H1 (cell line): ENCODE results near the gene PEPD. TPM values are rescaled to one million over a fixed set of nuclear protein-coding genes. Genes with fewer than 3 reads are reported as not detected.

Experiments used
- CTCF ChIA-PET: fragments of 300-600 bp; sonication (Branson Sonifier 250); formaldehyde crosslinking; loops from one replicate; lab custom pipeline; 2021; ENCODE audit not compliant: partially characterized antibody; lab: Charles Lee
- POLR2A ChIA-PET: fragments of 300-600 bp; sonication (Branson Sonifier 250); formaldehyde crosslinking; loops from one replicate; lab custom pipeline; 2021; ENCODE audit warnings: inconsistent platforms; ENCODE audit not compliant: partially characterized antibody; lab: Charles Lee
- DNase-seq, 2 experiments: peaks; one replicate each; pipeline versions ENCODE4 v3.0.0 to v3.0.0-alpha.2; 2010 to 2022; ENCODE audit warnings: low spot score in 2 of 2, low read depth in 1 of 2, mixed read lengths in 1 of 2
- FAIRE-seq: peaks from 2 replicates; lab custom pipeline; 2011; peaks lifted over from hg19 to GRCh38; lab: Jason Lieb, UNC
- H2AFZ ChIP-seq: 2 replicates; pipeline ENCODE4 v1.8.1; 2012; ENCODE audit warnings: low read length, inconsistent platforms
- H2AK5ac ChIP-seq: 2 replicates; pipeline ENCODE4 v1.6.1; 2013; ENCODE audit warnings: low read depth, low read length
- H2BK120ac ChIP-seq: replicated peaks from 2 replicates; pipeline ENCODE3; 2013; ENCODE audit warnings: low read depth, low read length, inconsistent platforms
- H2BK12ac ChIP-seq: 2 replicates; pipeline ENCODE4 v1.6.1; 2013; ENCODE audit warnings: low read depth, low read length
- H2BK15ac ChIP-seq: 2 replicates; pipeline ENCODE4 v1.6.1; 2013; ENCODE audit warnings: low read length
- H2BK20ac ChIP-seq: 2 replicates; pipeline ENCODE4 v1.6.1; 2013; ENCODE audit warnings: low read length
- H2BK5ac ChIP-seq: 2 replicates; pipeline ENCODE4 v1.6.1; 2013; ENCODE audit warnings: low read depth, low read length
- H3K14ac ChIP-seq: 2 replicates; pipeline ENCODE4 v1.6.1; 2013; ENCODE audit warnings: inconsistent platforms; ENCODE audit not compliant: insufficient read length
- H3K18ac ChIP-seq: 2 replicates; pipeline ENCODE4 v1.6.1; 2013; ENCODE audit warnings: low read length; ENCODE audit errors: extremely low read depth
- H3K23ac ChIP-seq: 2 replicates; pipeline ENCODE4 v1.6.1; 2013; ENCODE audit warnings: inconsistent platforms; ENCODE audit not compliant: insufficient read length
- H3K23me2 ChIP-seq: 2 replicates; pipeline ENCODE4 v1.6.1; 2013; ENCODE audit warnings: low read depth, low read length
- H3K27ac ChIP-seq: 2 replicates; pipeline ENCODE4 v1.6.1; 2011; ENCODE audit warnings: low read depth, low read length, inconsistent platforms
- H3K27me3 ChIP-seq, 4 experiments: replicated peaks in 1 of 4; 1 replicate in 1 of 4; 2 replicates in 3 of 4; pipeline versions ENCODE4 v1.6.1 to v1.8.1; 2011 to 2013; ENCODE audit warnings: low read length in 3 of 4, mild to moderate bottlenecking in 3 of 4, inconsistent platforms in 2 of 4, mixed read lengths in 2 of 4, moderate library complexity in 1 of 4; ENCODE audit not compliant: control insufficient read depth in 3 of 4, insufficient read depth in 3 of 4; ENCODE audit errors: extremely low read depth in 1 of 4
- H3K36me3 ChIP-seq, 4 experiments: 2 replicates each; pipeline versions ENCODE4 v1.6.1 to v1.8.1; 2011 to 2013; ENCODE audit warnings: mild to moderate bottlenecking in 4 of 4, low read length in 3 of 4, moderate library complexity in 2 of 4, control low read depth in 1 of 4, inconsistent platforms in 1 of 4; ENCODE audit not compliant: insufficient read depth in 4 of 4, control insufficient read depth in 2 of 4
- H3K4ac ChIP-seq: replicated peaks from 2 replicates; pipeline ENCODE3; 2013; ENCODE audit warnings: low read length, low read depth, mixed read lengths, inconsistent platforms; ENCODE audit not compliant: insufficient read length
- H3K4me1 ChIP-seq, 4 experiments: replicated peaks in 1 of 4; 1 replicate in 1 of 4; 2 replicates in 3 of 4; pipeline versions ENCODE4 v1.6.1 to v1.8.1; 2011 to 2013; ENCODE audit warnings: low read length in 3 of 4, inconsistent platforms in 2 of 4, mixed read lengths in 1 of 4; ENCODE audit not compliant: insufficient read depth in 4 of 4, control insufficient read depth in 3 of 4
- H3K4me2 ChIP-seq, 2 experiments: 2 replicates each; pipeline versions ENCODE4 v1.6.1 to v1.8.1; 2011 to 2013; ENCODE audit warnings: low read depth in 2 of 2, low read length in 2 of 2, control low read depth in 1 of 2, inconsistent platforms in 1 of 2, mild to moderate bottlenecking in 1 of 2; ENCODE audit not compliant: insufficient read depth in 1 of 2
- H3K4me3 ChIP-seq, 4 experiments: fragments of 200-600, 300-600 bp in 1 of 4; sonication (generic), shearing (Covaris generic), sonication (Bioruptor Twin) in 1 of 4; 2 replicates each; pipeline versions ENCODE4 v1.5.1 to v1.8.1; 2011 to 2016; ENCODE audit warnings: low read length in 4 of 4, low read depth in 3 of 4, control low read depth in 2 of 4, inconsistent platforms in 2 of 4, mild to moderate bottlenecking in 2 of 4, mixed read lengths in 1 of 4, moderate library complexity in 1 of 4; ENCODE audit not compliant: insufficient read depth in 2 of 4; ENCODE audit errors: extremely low read depth in 1 of 4
- H3K56ac ChIP-seq: replicated peaks from 2 replicates; pipeline ENCODE3; 2013; ENCODE audit warnings: low read depth, mild to moderate bottlenecking, mixed read lengths, low read length, inconsistent platforms; ENCODE audit not compliant: insufficient read length
- H3K79me1 ChIP-seq: 2 replicates; pipeline ENCODE4 v1.6.1; 2013; ENCODE audit warnings: low read depth, low read length, control low read depth
- H3K79me2 ChIP-seq, 2 experiments: 2 replicates each; pipeline versions ENCODE4 v1.6.1 to v1.8.1; 2012 to 2013; ENCODE audit warnings: low read length in 2 of 2, mild to moderate bottlenecking in 2 of 2, inconsistent platforms in 1 of 2; ENCODE audit not compliant: insufficient read depth in 2 of 2, control insufficient read depth in 1 of 2
- H3K9ac ChIP-seq, 4 experiments: replicated peaks in 1 of 4; 1 replicate in 1 of 4; 2 replicates in 3 of 4; pipeline versions ENCODE4 v1.6.1 to v1.8.1; 2011 to 2013; ENCODE audit warnings: low read depth in 3 of 4, low read length in 3 of 4, control low read depth in 2 of 4, mild to moderate bottlenecking in 2 of 4, moderate library complexity in 2 of 4, inconsistent platforms in 1 of 4; ENCODE audit errors: extremely low read depth in 1 of 4
- H3K9me3 ChIP-seq, 2 experiments: 2 replicates each; pipeline versions ENCODE4 v1.6.1 to v1.8.1; 2012 to 2013; ENCODE audit warnings: mild to moderate bottlenecking in 2 of 2, moderate library complexity in 2 of 2, control low read depth in 1 of 2, inconsistent platforms in 1 of 2, low read depth in 1 of 2, low read length in 1 of 2, mixed read lengths in 1 of 2; ENCODE audit not compliant: insufficient read depth in 2 of 2
- H4K20me1 ChIP-seq, 2 experiments: replicated peaks in 1 of 2; 2 replicates each; pipeline versions ENCODE3 to v1.8.1; 2011 to 2013; ENCODE audit warnings: inconsistent platforms in 2 of 2, low read length in 2 of 2, mild to moderate bottlenecking in 1 of 2; ENCODE audit not compliant: insufficient read depth in 2 of 2, control insufficient read depth in 1 of 2
- H4K5ac ChIP-seq: 2 replicates; pipeline ENCODE4 v1.6.1; 2013; ENCODE audit warnings: low read length, low read depth, mixed read lengths, inconsistent platforms; ENCODE audit not compliant: insufficient read length
- H4K8ac ChIP-seq: 2 replicates; pipeline ENCODE4 v1.8.0; 2013; ENCODE audit warnings: mild to moderate bottlenecking, moderate library complexity, low read length, inconsistent platforms; ENCODE audit not compliant: insufficient read depth; ENCODE audit errors: extremely low read depth
- H4K91ac ChIP-seq: replicated peaks from 2 replicates; pipeline ENCODE3; 2013; ENCODE audit warnings: low read length, mixed read lengths, inconsistent platforms; ENCODE audit not compliant: insufficient read length
- BACH1 ChIP-seq: IDR thresholded peaks from 2 replicates; pipeline ENCODE4 v1.6.1; 2012; ENCODE audit warnings: low read length, improper control_type of control experiment
- CBX8 ChIP-seq: fragments of 300-800, 300-1000 bp; sonication (generic); IDR thresholded peaks from 2 replicates; pipeline ENCODE4 v1.7.1; 2016; ENCODE audit warnings: low read depth, low read length, borderline replicate concordance
- FOSL1 ChIP-seq: IDR thresholded peaks from 2 replicates; pipeline ENCODE4 v1.6.1; 2011; ENCODE audit warnings: mild to moderate bottlenecking, low read depth, low read length, moderate library complexity; ENCODE audit not compliant: insufficient read depth
- GABPA ChIP-seq: IDR thresholded peaks from 2 replicates; pipeline ENCODE4 v1.6.1; 2011; ENCODE audit warnings: mild to moderate bottlenecking, low read length, moderate library complexity, borderline replicate concordance; ENCODE audit not compliant: insufficient read depth
- JUND ChIP-seq: IDR thresholded peaks from 2 replicates; pipeline ENCODE4 v1.6.1; 2011; ENCODE audit warnings: mild to moderate bottlenecking, improper control_type of control experiment, low read length
- KDM5A ChIP-seq: fragments of 200-600 bp; IDR thresholded peaks from 2 replicates; pipeline ENCODE4 v1.7.1; 2012; ENCODE audit warnings: mild to moderate bottlenecking, low read length, inconsistent platforms, mixed read lengths
- POU5F1 ChIP-seq: IDR thresholded peaks from 2 replicates; pipeline ENCODE4 v1.6.1; 2011; ENCODE audit warnings: low read depth, mild to moderate bottlenecking, low read length, moderate library complexity
- RXRA ChIP-seq: IDR thresholded peaks from 2 replicates; pipeline ENCODE4 v1.6.1; 2011; ENCODE audit warnings: low read depth, mild to moderate bottlenecking, low read length, moderate library complexity; ENCODE audit not compliant: insufficient read depth
- SIRT6 ChIP-seq: IDR thresholded peaks from one replicate; pipeline ENCODE4 v1.7.1; 2012; ENCODE audit warnings: low read length, inconsistent platforms
- WGBS, 2 experiments: shearing (Covaris generic) in 1 of 2; methylation state at CpG; one replicate each; pipeline versions ENCODE4 v1.1.6 to v1.1.7; 2013 to 2015; ENCODE audit warnings: low lambda C conversion rate in 2 of 2, mixed read lengths in 2 of 2, inconsistent platforms in 1 of 2, low coverage in 1 of 2, missing lambda C conversion rate in 1 of 2; ENCODE audit not compliant: insufficient replicate concordance in 2 of 2, insufficient coverage in 1 of 2, insufficient read length in 1 of 2; ENCODE audit errors: extremely low coverage in 1 of 2, missing lambda C conversion rate in 1 of 2; 5-methylcytosine and 5-hydroxymethylcytosine counted together
- polyA plus RNA-seq, 7 experiments: library from polyadenylated mRNA; depleted of rRNA in 3 of 7; stranded (reverse) in 5 of 7; unstranded in 2 of 7; fragments of >200 nt in 5 of 7; fragments of 200-250 nt in 2 of 7; gene quantifications; 1 replicate in 5 of 7; 2 replicates in 1 of 7; 4 replicates in 1 of 7; pipeline versions ENCODE4 v1.2.1 to v1.2.3, GENCODE V29; 2011 to 2013; ENCODE audit warnings: missing spikeins in 2 of 7, mixed read lengths in 2 of 7
- total RNA-seq: library from RNA; stranded (reverse); fragmentation: NEBNext Ultra II Directional; extraction: Animal tissue kit (Norgen Biotek cat#: 25700); gene quantifications from 2 replicates; pipeline ENCODE4 v1.2.1, GENCODE V29; 2021
- TF ChIP-seq, protein P1 (sequence below): IDR thresholded peaks from 2 replicates; pipeline ENCODE4 v1.6.1; 2012; ENCODE audit warnings: inconsistent platforms

The PEPD gene
- total and polyA plus RNA-seq, 2 of the 8 experiments (the other 6 are each of a cell fraction or from before 2014, with no cell fraction given), result 84.1 to 178 TPM

DNA sequence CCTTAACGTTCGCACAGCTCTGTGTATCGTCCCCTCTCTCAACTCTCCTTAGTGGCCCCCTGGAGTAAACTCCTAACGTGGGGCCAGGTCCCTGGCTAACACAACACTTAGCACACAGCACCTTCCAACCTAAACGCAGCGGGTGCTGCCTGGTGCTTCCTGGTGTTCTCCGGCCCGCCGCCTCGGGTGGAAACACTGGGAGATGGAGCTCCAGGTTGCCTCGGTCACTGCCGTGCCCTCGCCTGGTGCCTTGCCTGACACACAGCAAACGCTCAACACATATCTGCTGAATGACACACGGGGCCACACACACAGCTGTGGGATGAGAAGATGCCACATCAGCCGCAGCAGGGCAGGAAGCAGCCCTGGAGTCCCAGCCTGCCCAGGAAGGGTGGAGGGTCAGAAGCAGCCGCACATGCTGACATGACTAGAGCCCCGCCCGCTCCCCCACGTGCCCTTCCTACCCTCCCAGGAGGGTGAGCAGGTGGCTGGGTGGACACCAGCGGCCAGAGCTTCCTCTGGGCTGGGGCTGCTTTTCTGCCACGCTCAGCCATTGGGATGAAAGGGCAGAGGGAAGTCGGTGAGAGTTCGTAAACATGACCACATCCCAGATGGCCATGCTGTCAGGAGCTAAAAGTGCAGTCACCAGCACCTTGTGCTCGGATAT lies 6.6 kb downstream of the PEPD start:
- no peak for FAIRE-seq

More for the DNA sequence above, 6.6 kb downstream of the PEPD start:
- H3K36me3 ChIP-seq, result no peaks in the 10 kb centered on the region; a peak in 1 of 8 replicates
- H3K4me2 ChIP-seq, result no peak overlapping the region
- H3K4me3 ChIP-seq, result no peak overlapping the region
- H3K9ac ChIP-seq, result no peak overlapping the region
- H2AK5ac ChIP-seq, result no peak overlapping the region
- H3K14ac ChIP-seq, result no peak overlapping the region
- no peak for TF ChIP-seq RXRA
- TF ChIP-seq, protein P1, sequence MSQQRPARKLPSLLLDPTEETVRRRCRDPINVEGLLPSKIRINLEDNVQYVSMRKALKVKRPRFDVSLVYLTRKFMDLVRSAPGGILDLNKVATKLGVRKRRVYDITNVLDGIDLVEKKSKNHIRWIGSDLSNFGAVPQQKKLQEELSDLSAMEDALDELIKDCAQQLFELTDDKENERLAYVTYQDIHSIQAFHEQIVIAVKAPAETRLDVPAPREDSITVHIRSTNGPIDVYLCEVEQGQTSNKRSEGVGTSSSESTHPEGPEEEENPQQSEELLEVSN, result no peak
- TF ChIP-seq SIRT6, result no peak
- no peak for TF ChIP-seq CBX8
- TF ChIP-seq FOSL1, result no peak
- TF ChIP-seq POU5F1, result no peak
- no peak for TF ChIP-seq BACH1
- TF ChIP-seq KDM5A, result no peak
- no peak for TF ChIP-seq JUND
- TF ChIP-seq GABPA, result no peak
- H4K8ac ChIP-seq, result no peak overlapping the region
- H2BK120ac ChIP-seq, result no peak overlapping the region
- no peak for DNase-seq
- peaks cover 33% of the 10 kb centered on the region for H3K79me1 ChIP-seq
- H2BK12ac ChIP-seq, result no peak overlapping the region
- 0 out of 2 replicates have a peak overlapping the region, but pooled peaks have one; percentile 35 for H2BK5ac ChIP-seq
- H3K23ac ChIP-seq, result no peak overlapping the region
- POLR2A ChIA-PET, result interaction anchor here (1.0 kb wide), 1 partner anchor 21 kb away, joined by 3 read pairs; no protein-coding TSS in a partner anchor
- peaks cover 0 to 23% (median 6%) of the 10 kb centered on the region in 4 experiments; a peak in 6 of 7 replicates for H3K4me1 ChIP-seq
- no peak overlapping the region for H4K5ac ChIP-seq
- no peaks in the 10 kb centered on the region for H3K9me3 ChIP-seq
- peaks cover 1 to 59% of the 10 kb centered on the region in 2 experiments; a peak in 3 of 4 replicates for H3K79me2 ChIP-seq
- peaks cover 0 to 18% of the 10 kb centered on the region in 2 experiments for H4K20me1 ChIP-seq
- H2AFZ ChIP-seq, result no peak overlapping the region
- 88% methylated on average over 23 of the region's 25 CpGs; no CpG with 5 or more reads in 1 of the 2 experiments for WGBS, 2 experiments
- H2BK20ac ChIP-seq, result no peak overlapping the region
- H3K27me3 ChIP-seq, result no peaks in the 10 kb centered on the region
- H3K4ac ChIP-seq, result no peak overlapping the region
- no peak overlapping the region for H3K27ac ChIP-seq
- H4K91ac ChIP-seq, result no peak overlapping the region
- no peak overlapping the region for H3K56ac ChIP-seq
- H3K18ac ChIP-seq, result no peak overlapping the region
- H2BK15ac ChIP-seq, result no peak overlapping the region
- H3K23me2 ChIP-seq, result no peaks in the 10 kb centered on the region
- CTCF ChIA-PET, result interaction anchor here (0.6 to 1.5 kb wide), 3 partner anchors 137 to 253 kb away, joined by 3 read pairs; no protein-coding TSS in a partner anchor
